Neural cell (in vitro differentiated cells): ENCODE measurements around the gene SAMD4A. TPM values are rescaled to one million over a fixed set of nuclear protein-coding genes. Genes with fewer than 3 reads are reported as not detected.

Experiments used
- H2AFZ ChIP-seq: fragments of 200-600, 300-800 bp; sonication (generic), shearing (Covaris generic); 2 replicates; pipeline ENCODE4 v1.6.0; 2014; ENCODE audit warnings: low read depth, mild to moderate bottlenecking, antibody characterized with exemption, low read length, moderate library complexity
- H3F3A ChIP-seq: fragments of 200-600 bp; shearing (Covaris generic); 2 replicates; pipeline ENCODE4 v1.6.1; 2016; ENCODE audit warnings: mild to moderate bottlenecking, moderate library complexity, mixed read lengths, antibody characterized with exemption, low read length; ENCODE audit not compliant: insufficient read depth, poor library complexity, severe bottlenecking
- H3K27ac ChIP-seq: fragments of 200-600, 300-800 bp; sonication (generic), shearing (Covaris generic); 2 replicates; pipeline ENCODE4 v1.5.1; 2014; ENCODE audit warnings: mild to moderate bottlenecking, low read length, moderate library complexity
- H3K27me3 ChIP-seq: fragments of 300-800, 200-600 bp; sonication (generic), shearing (Covaris generic); 2 replicates; pipeline ENCODE4 v1.6.0; 2014; ENCODE audit warnings: mild to moderate bottlenecking, low read depth, low read length, moderate library complexity; ENCODE audit not compliant: insufficient read depth
- H3K36me3 ChIP-seq: fragments of 300-800, 200-600 bp; sonication (generic), shearing (Covaris generic); 2 replicates; pipeline ENCODE4 v1.5.1; 2014; ENCODE audit warnings: mild to moderate bottlenecking, antibody characterized with exemption, low read length, moderate library complexity; ENCODE audit not compliant: insufficient read depth
- H3K4me2 ChIP-seq: fragments of 300-800, 200-600 bp; sonication (generic), shearing (Covaris generic); 2 replicates; pipeline ENCODE4 v1.6.0; 2014; ENCODE audit warnings: mild to moderate bottlenecking, low read length
- H3K4me3 ChIP-seq: fragments of 300-800, 200-600 bp; sonication (generic), shearing (Covaris generic); 2 replicates; pipeline ENCODE4 v1.5.1; 2014; ENCODE audit warnings: mild to moderate bottlenecking, low read length, moderate library complexity
- H3K79me2 ChIP-seq: fragments of 200-600 bp; shearing (Covaris generic); replicated peaks from 2 replicates; pipeline ENCODE4 v1.6.0; 2014; ENCODE audit warnings: mild to moderate bottlenecking, low read length, moderate library complexity; ENCODE audit not compliant: insufficient read depth
- H3K9ac ChIP-seq: fragments of 300-800, 200-600 bp; sonication (generic), shearing (Covaris generic); 2 replicates; pipeline ENCODE4 v1.6.1; 2016; ENCODE audit warnings: mild to moderate bottlenecking, low read length, mixed read lengths
- H3K9me2 ChIP-seq: fragments of 200-600 bp; shearing (Covaris generic); 2 replicates; pipeline ENCODE4 v1.6.1; 2016; ENCODE audit warnings: mild to moderate bottlenecking, low read length, mixed read lengths; ENCODE audit not compliant: insufficient read depth
- H3K9me3 ChIP-seq: fragments of 200-600, 300-800 bp; sonication (generic), shearing (Covaris generic); 2 replicates; pipeline ENCODE4 v1.6.1; 2016; ENCODE audit warnings: mild to moderate bottlenecking, mixed run types, low read length, moderate library complexity, mixed read lengths
- H4K20me1 ChIP-seq: fragments of 200-600 bp; shearing (Covaris generic); 2 replicates; pipeline ENCODE4 v1.6.1; 2016; ENCODE audit warnings: mild to moderate bottlenecking, mixed run types; ENCODE audit not compliant: insufficient read depth
- EP300 ChIP-seq: fragments of 450-650 bp; conservative IDR thresholded peaks from 2 replicates; pipeline ENCODE4 v1.6.1; 2014; ENCODE audit warnings: antibody characterized with exemption, mild to moderate bottlenecking, moderate library complexity; ENCODE audit not compliant: poor library complexity, severe bottlenecking
- EZH2 ChIP-seq: fragments of 200-600, 300-800 bp; shearing (Covaris generic), sonication (generic); IDR thresholded peaks from 2 replicates; pipeline ENCODE4 v1.6.1; 2014; ENCODE audit warnings: antibody characterized with exemption, low read length, borderline replicate concordance, mild to moderate bottlenecking; ENCODE audit not compliant: insufficient read depth, poor library complexity, severe bottlenecking
- MXI1 ChIP-seq: fragments of 450-650 bp; conservative IDR thresholded peaks from 2 replicates; pipeline ENCODE4 v1.6.1; 2014; ENCODE audit warnings: antibody characterized with exemption, mild to moderate bottlenecking; ENCODE audit not compliant: poor library complexity, severe bottlenecking
- POLR2AphosphoS5 ChIP-seq: IDR thresholded peaks from 2 replicates; pipeline ENCODE4 v1.6.1; 2012
- RAD21 ChIP-seq: fragments of 450-650 bp; conservative IDR thresholded peaks from 2 replicates; pipeline ENCODE4 v1.6.1; 2014; ENCODE audit warnings: antibody characterized with exemption, mild to moderate bottlenecking, moderate library complexity
- SMC3 ChIP-seq: fragments of 450-650 bp; conservative IDR thresholded peaks from 2 replicates; pipeline ENCODE4 v1.6.1; 2014; ENCODE audit warnings: antibody characterized with exemption, mild to moderate bottlenecking, moderate library complexity; ENCODE audit not compliant: poor library complexity
- TAF1 ChIP-seq: IDR thresholded peaks from 2 replicates; pipeline ENCODE4 v1.6.1; 2012; ENCODE audit warnings: low read depth
- polyA plus RNA-seq: library from polyadenylated mRNA; depleted of rRNA; stranded (reverse); fragments of >200 nt; gene quantifications from 2 replicates; pipeline ENCODE4 v1.2.3, GENCODE V29; 2014
- TF ChIP-seq, protein P1 (sequence below): IDR thresholded peaks from 2 replicates; pipeline ENCODE4 v1.6.1; 2012; ENCODE audit warnings: borderline replicate concordance
- TF ChIP-seq, protein P2 (sequence below): fragments of 450-650 bp; IDR thresholded peaks from 2 replicates; pipeline ENCODE4 v1.5.1; 2014; ENCODE audit warnings: antibody characterized with exemption, mild to moderate bottlenecking, moderate library complexity; ENCODE audit not compliant: poor library complexity, severe bottlenecking

The SAMD4A gene
- polyA plus RNA-seq, 1 donor from 2014 or later, result 1.0 TPM

DNA sequence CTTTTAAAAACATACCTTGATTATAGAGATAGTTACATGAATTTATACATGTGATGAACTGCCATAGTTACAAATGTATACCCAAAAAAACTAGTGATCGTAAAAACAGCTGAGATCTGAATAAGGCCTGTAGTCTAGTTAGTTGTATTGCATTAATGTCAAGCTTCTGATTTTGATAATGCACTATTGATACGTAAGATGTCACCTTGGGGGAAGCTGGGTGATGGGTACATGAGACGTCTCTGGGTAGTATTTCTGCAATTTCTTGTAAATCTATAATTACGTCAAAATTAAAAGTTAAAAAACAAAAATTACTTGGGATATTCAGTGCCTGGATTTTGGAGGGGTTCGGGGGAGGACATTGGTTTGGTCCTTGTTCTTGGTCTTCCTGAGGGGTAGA is 144.4 kb downstream of the SAMD4A start:
- H4K20me1 ChIP-seq, result no peaks in the 10 kb centered on the region
- no peaks in the 10 kb centered on the region for H3K79me2 ChIP-seq
- no peak overlapping the region for H3K27ac ChIP-seq
- H2AFZ ChIP-seq, result no peak overlapping the region
- no peak for TF ChIP-seq MXI1
- TF ChIP-seq, protein P1, sequence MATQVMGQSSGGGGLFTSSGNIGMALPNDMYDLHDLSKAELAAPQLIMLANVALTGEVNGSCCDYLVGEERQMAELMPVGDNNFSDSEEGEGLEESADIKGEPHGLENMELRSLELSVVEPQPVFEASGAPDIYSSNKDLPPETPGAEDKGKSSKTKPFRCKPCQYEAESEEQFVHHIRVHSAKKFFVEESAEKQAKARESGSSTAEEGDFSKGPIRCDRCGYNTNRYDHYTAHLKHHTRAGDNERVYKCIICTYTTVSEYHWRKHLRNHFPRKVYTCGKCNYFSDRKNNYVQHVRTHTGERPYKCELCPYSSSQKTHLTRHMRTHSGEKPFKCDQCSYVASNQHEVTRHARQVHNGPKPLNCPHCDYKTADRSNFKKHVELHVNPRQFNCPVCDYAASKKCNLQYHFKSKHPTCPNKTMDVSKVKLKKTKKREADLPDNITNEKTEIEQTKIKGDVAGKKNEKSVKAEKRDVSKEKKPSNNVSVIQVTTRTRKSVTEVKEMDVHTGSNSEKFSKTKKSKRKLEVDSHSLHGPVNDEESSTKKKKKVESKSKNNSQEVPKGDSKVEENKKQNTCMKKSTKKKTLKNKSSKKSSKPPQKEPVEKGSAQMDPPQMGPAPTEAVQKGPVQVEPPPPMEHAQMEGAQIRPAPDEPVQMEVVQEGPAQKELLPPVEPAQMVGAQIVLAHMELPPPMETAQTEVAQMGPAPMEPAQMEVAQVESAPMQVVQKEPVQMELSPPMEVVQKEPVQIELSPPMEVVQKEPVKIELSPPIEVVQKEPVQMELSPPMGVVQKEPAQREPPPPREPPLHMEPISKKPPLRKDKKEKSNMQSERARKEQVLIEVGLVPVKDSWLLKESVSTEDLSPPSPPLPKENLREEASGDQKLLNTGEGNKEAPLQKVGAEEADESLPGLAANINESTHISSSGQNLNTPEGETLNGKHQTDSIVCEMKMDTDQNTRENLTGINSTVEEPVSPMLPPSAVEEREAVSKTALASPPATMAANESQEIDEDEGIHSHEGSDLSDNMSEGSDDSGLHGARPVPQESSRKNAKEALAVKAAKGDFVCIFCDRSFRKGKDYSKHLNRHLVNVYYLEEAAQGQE, result no peak
- TF ChIP-seq POLR2AphosphoS5, result no peak
- no peak for TF ChIP-seq TAF1
- no peak for TF ChIP-seq SMC3
- TF ChIP-seq EZH2, result no peak
- no peak for TF ChIP-seq RAD21
- no peak for TF ChIP-seq EP300
- TF ChIP-seq, protein P2, sequence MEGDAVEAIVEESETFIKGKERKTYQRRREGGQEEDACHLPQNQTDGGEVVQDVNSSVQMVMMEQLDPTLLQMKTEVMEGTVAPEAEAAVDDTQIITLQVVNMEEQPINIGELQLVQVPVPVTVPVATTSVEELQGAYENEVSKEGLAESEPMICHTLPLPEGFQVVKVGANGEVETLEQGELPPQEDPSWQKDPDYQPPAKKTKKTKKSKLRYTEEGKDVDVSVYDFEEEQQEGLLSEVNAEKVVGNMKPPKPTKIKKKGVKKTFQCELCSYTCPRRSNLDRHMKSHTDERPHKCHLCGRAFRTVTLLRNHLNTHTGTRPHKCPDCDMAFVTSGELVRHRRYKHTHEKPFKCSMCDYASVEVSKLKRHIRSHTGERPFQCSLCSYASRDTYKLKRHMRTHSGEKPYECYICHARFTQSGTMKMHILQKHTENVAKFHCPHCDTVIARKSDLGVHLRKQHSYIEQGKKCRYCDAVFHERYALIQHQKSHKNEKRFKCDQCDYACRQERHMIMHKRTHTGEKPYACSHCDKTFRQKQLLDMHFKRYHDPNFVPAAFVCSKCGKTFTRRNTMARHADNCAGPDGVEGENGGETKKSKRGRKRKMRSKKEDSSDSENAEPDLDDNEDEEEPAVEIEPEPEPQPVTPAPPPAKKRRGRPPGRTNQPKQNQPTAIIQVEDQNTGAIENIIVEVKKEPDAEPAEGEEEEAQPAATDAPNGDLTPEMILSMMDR, result no peak
- no peaks in the 10 kb centered on the region for H3K27me3 ChIP-seq
- H3K4me2 ChIP-seq, result no peak overlapping the region
- no peaks in the 10 kb centered on the region for H3K36me3 ChIP-seq
- no peak overlapping the region for H3K4me3 ChIP-seq
- H3F3A ChIP-seq, result no peaks in the 10 kb centered on the region
- no peaks in the 10 kb centered on the region for H3K9me2 ChIP-seq
- H3K9me3 ChIP-seq, result no peaks in the 10 kb centered on the region
- no peak overlapping the region for H3K9ac ChIP-seq

GRCh38 chr14:54711812-54712464 is 145.0 kb downstream of the SAMD4A start:
- Histone ChIP-seq H3K36me3 (no peaks in the 10 kb centered on the region), H3K4me2 (no peak overlapping the region), H3K9me2 (no peaks in the 10 kb centered on the region), H3K9ac (no peak overlapping the region), H3K27ac (no peak overlapping the region), H2AFZ (no peak overlapping the region), H3F3A (no peaks in the 10 kb centered on the region), H3K4me3 (no peak overlapping the region), H3K9me3 (no peaks in the 10 kb centered on the region), H3K27me3 (no peaks in the 10 kb centered on the region), H3K79me2 (no peaks in the 10 kb centered on the region), H4K20me1 (no peaks in the 10 kb centered on the region)
- no peak for TF ChIP-seq MXI1
- no peak for TF ChIP-seq TAF1
- no peak for TF ChIP-seq RAD21
- TF ChIP-seq, protein P2, result no peak
- TF ChIP-seq, protein P1, result no peak
- TF ChIP-seq SMC3, result no peak
- TF ChIP-seq EZH2, result no peak
- no peak for TF ChIP-seq EP300
- no peak for TF ChIP-seq POLR2AphosphoS5
